Urinary bladder (tissue), 4 donors: ENCODE measurements around the gene CCDC138. TPM values are rescaled to one million over a fixed set of nuclear protein-coding genes. Genes with fewer than 3 reads are reported as not detected.

Experiments used
- DNase-seq: peaks from one replicate; pipeline ENCODE4 v3.0.0-alpha.2; 2015; ENCODE audit errors: extremely low spot score
- H3K27ac ChIP-seq: one replicate; pipeline ENCODE4 v1.5.1; 2013; ENCODE audit warnings: low read depth, mild to moderate bottlenecking, moderate library complexity
- H3K36me3 ChIP-seq: one replicate; pipeline ENCODE4 v1.6.1; 2013; ENCODE audit warnings: mild to moderate bottlenecking, moderate library complexity; ENCODE audit not compliant: insufficient read depth
- H3K4me1 ChIP-seq: one replicate; pipeline ENCODE4 v1.6.1; 2013; ENCODE audit warnings: mild to moderate bottlenecking, moderate library complexity; ENCODE audit not compliant: insufficient read depth
- H3K4me3 ChIP-seq: one replicate; pipeline ENCODE4 v1.5.1; 2013; ENCODE audit warnings: low read depth, low read length
- WGBS: extraction: QIAGEN DNeasy Blood & Tissue Kit; methylation state at CpG from one replicate; pipeline ENCODE4 v1.1.7; 2013; 5-methylcytosine and 5-hydroxymethylcytosine counted together
- polyA plus RNA-seq: library from polyadenylated mRNA; stranded (reverse); fragments of 200-250 nt; gene quantifications from one replicate; pipeline ENCODE4 v1.2.3, GENCODE V29; 2013
- total RNA-seq: library from RNA; depleted of rRNA; stranded (reverse); fragments of >200 nt; gene quantifications from one replicate; pipeline ENCODE4 v1.2.3, GENCODE V29; 2014
- donor health status: healthy with polysubstance abuse.
- donor health status: healthy.

Gene CCDC138
- total and polyA plus RNA-seq, 2 donors = 2.8 to 22.6 TPM

- Histone ChIP-seq H3K36me3 (no peaks in the 10 kb centered on the region), H3K4me3 (no peak overlapping the region), H3K27ac (no peak overlapping the region), H3K4me1 (no peaks in the 10 kb centered on the region)
- WGBS = 97% methylated on average over 1 of the region's 1 CpG
- DNase-seq = no peak
Measured at GRCh38 chr2:108889907-108890306, 103.3 kb downstream of the CCDC138 start.

DNA sequence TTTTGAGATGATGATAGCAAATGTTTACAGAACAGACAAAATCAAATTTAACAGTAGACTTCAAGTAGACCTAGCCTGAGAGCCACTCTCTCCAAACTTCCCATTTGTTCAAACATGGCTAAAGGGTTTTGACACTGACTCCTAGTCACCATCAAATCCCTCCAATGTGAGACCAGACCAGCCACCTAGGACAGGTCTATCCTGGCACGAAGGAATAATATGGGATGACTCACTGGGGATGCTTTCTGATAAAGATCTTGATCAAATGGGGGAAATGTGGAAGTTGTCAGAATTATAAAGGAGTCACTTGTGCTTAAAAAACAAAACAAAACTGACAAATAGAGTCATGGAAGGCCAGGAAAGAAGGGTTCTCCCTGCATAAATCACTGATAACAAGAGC lies 106.7 kb downstream of the CCDC138 start:
- 81% methylated on average over 1 of the region's 1 CpG for WGBS
- H3K36me3 ChIP-seq = no peaks in the 10 kb centered on the region
- H3K27ac ChIP-seq = no peak overlapping the region
- no peaks in the 10 kb centered on the region for H3K4me1 ChIP-seq
- H3K4me3 ChIP-seq = no peak overlapping the region
- DNase-seq = no peak

GRCh38 chr2:108894766-108895165 lies 108.2 kb downstream of the CCDC138 start:
- WGBS = 73% methylated on average over 3 of the region's 3 CpGs
- H3K36me3 ChIP-seq = no peaks in the 10 kb centered on the region
- H3K27ac ChIP-seq = no peak overlapping the region
- no peaks in the 10 kb centered on the region for H3K4me1 ChIP-seq
- H3K4me3 ChIP-seq = no peak overlapping the region
- no peak for DNase-seq

GRCh38 chr2:108895188-108895587 lies 108.6 kb downstream of the CCDC138 start:
- no peak for DNase-seq
- Histone ChIP-seq H3K36me3 (no peaks in the 10 kb centered on the region), H3K27ac (no peak overlapping the region), H3K4me1 (no peaks in the 10 kb centered on the region), H3K4me3 (no peak overlapping the region)
- 77% methylated on average over 2 of the region's 2 CpGs for WGBS

- 89% methylated on average over 13 of the region's 13 CpGs for WGBS
- no peak for DNase-seq
- H3K36me3 ChIP-seq = no peaks in the 10 kb centered on the region
- H3K4me3 ChIP-seq = no peak overlapping the region
- H3K4me1 ChIP-seq = no peaks in the 10 kb centered on the region
- no peak overlapping the region for H3K27ac ChIP-seq
Measured at GRCh38 chr2:108896741-108897140, 110.2 kb downstream of the CCDC138 start.

DNA sequence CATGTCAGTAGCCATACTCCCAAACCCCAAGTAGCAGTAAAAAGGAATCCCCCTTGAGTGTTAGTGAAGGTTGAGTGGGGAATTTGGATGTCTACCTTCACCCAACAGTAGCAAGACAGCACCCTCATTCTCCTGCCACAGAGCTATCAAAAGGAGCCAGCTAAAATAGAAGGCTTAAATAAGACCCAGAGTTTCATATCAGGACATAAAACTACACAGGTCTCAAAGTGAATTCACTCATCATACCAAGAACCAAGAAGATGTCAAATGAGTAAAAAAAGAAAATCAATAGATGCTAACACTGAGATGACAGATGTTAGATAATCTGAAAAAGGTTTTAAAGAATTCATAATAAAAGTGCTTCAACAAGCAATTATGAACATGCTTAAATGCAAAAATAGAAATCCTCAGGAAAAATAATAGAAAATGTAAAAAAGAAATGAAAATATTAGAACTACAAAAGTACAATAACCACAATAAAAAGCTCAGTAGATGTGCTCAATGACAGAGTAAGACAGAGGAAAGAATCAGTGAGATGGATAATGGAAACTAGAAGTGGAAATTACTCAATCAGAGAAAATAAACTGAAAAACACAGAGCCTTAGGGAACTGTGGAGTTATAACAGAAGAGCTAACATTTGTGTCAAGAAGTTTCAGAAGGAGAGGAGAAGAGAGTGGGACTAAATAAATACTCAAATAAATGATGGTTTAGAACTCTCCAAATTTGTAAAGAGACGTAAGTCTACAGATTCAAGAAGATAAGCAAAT lies 111.9 kb downstream of the CCDC138 start:
- no peaks in the 10 kb centered on the region for H3K4me1 ChIP-seq
- H3K4me3 ChIP-seq = no peak overlapping the region
- no peak overlapping the region for H3K27ac ChIP-seq
- WGBS = 59% methylated on average over 1 of the region's 1 CpG
- no peaks in the 10 kb centered on the region for H3K36me3 ChIP-seq
- no peak for DNase-seq

DNA sequence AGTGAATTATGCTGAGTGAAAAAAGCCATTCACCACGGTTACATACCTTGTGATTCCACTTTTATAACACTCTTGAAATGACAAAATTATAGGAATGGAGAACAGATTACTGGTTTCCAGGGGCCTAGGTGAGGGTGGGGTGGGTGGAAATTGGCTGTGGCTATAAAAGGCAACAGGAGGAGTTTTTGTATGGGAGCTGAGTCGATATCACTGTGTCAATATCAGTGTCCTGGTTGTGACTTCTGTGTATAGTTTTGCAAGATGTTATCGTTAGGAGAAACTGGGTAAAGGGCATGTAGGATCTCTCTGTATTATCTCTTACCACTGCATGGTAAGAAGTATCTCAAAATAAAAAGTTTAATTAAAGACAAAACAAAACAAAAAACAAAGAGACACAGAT lies 118.1 kb downstream of the CCDC138 start:
- no peak for DNase-seq
- WGBS = 74% methylated on average over 3 of the region's 3 CpGs
- Histone ChIP-seq H3K4me3 (no peak overlapping the region), H3K4me1 (no peaks in the 10 kb centered on the region), H3K36me3 (no peaks in the 10 kb centered on the region), H3K27ac (no peak overlapping the region)

- DNase-seq = no peak
Measured at GRCh38 chr2:108905176-108905575, 118.6 kb downstream of the CCDC138 start.

DNA sequence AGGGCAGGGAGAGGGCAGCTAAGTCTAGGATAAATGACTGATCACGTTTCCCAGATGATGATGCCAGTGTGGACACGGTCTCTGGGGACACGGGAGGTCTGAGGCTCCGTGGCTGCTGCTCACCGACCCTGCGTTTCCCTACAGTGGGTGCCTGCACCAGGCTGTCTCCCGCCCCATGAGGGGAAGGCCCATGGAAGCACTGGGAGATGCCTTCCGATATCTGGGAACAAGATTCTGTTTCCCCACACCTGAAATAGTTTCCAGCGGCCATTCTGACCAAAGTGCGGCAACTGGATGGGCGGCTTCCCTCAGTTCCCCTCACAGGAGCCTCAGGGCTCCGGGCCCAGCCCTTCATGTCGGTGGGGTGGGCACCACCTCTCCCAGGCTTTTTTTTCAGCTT lies 119.3 kb downstream of the CCDC138 start:
- no peak for DNase-seq
- H3K36me3 ChIP-seq = no peaks in the 10 kb centered on the region
- 88% methylated on average over 13 of the region's 13 CpGs for WGBS

More at GRCh38 chr2:108905176-108905575, 118.6 kb downstream of the CCDC138 start:
- Histone ChIP-seq H3K4me1 (no peaks in the 10 kb centered on the region), H3K4me3 (no peak overlapping the region), H3K27ac (no peak overlapping the region), H3K36me3 (no peaks in the 10 kb centered on the region)
- WGBS = 45% methylated on average over 3 of the region's 3 CpGs

GRCh38 chr2:108906403-108907077 lies 120.0 kb downstream of the CCDC138 start:
- Histone ChIP-seq H3K36me3 (no peaks in the 10 kb centered on the region), H3K27ac (no peak overlapping the region), H3K4me1 (no peaks in the 10 kb centered on the region), H3K4me3 (no peak overlapping the region)
- DNase-seq = no peak
- 85% methylated on average over 15 of the region's 15 CpGs for WGBS

More for the DNA sequence above, 119.3 kb downstream of the CCDC138 start:
- no peak overlapping the region for H3K4me3 ChIP-seq
- H3K4me1 ChIP-seq = no peaks in the 10 kb centered on the region
- no peak overlapping the region for H3K27ac ChIP-seq

DNA sequence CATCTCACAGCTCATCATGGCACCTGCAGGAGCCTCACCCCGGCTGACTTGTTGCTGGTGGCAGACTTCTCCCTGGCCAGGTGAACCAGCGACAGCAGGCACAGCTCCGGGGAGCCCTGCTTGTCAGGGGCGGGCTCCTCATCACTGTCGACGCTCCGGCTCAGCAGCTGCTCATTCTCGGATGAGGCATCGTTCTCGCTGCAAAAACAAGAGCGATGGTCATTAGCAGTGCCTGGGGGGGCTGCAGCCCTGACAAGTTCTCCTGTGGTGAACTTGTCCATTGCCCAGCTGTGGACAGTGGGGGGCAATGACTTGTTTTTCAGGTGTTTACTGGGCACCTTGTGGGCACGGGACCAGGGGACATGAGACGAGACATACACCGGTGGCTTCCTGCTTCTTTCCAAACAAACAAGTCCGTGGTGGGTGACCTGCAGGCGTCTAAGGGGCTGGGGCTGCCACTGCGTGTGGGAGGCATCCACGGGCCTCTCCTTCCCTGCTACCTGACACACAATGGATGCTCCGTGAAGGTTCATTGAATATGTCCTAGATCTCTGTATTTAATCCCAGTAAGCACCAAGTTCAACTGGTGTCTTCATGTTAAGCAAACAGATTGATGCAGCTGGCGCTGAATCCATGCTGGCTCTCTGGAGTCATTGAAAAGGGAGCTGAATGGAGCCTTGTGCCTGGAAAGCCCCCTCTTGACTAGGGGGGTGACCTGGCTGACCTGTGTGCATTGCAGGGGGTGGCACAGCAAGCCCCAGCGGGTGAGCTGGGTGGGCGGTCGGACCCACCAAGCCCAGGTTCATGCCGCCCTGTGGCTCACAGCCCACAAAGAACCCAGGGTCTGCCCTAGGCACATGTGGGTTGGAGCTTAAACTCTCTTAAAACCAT lies 121.5 kb downstream of the CCDC138 start:
- Histone ChIP-seq H3K4me1 (no peaks in the 10 kb centered on the region), H3K36me3 (no peaks in the 10 kb centered on the region), H3K27ac (no peak overlapping the region), H3K4me3 (no peak overlapping the region)
- 85% methylated on average over 24 of the region's 24 CpGs for WGBS
- DNase-seq = no peak

DNA sequence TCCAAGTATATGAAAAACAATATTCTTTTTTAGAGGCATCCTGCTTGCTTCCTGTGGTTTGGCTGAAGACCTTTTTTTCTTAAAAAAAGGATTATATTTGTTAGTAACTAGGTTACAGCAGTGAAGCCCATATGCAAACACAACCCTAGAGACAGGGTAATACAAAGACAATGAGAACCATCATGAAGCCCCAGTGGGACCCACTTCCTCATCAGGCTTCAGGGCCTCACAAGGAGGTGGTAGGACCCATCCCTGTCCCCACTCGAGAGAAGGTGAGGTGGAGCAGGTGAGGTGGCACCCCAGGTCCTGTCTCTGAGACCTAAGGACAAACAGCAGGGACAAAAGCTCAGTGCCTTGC lies 122.1 kb downstream of the CCDC138 start:
- Histone ChIP-seq H3K4me1 (no peaks in the 10 kb centered on the region), H3K27ac (no peak overlapping the region), H3K36me3 (no peaks in the 10 kb centered on the region), H3K4me3 (no peak overlapping the region)
- no peak for DNase-seq
- 75% methylated on average over 1 of the region's 1 CpG for WGBS

- Histone ChIP-seq H3K27ac (no peak overlapping the region), H3K4me1 (no peaks in the 10 kb centered on the region), H3K4me3 (no peak overlapping the region), H3K36me3 (no peaks in the 10 kb centered on the region)
- DNase-seq = no peak
- WGBS = 88% methylated on average over 9 of the region's 9 CpGs
Measured at GRCh38 chr2:108909275-108909823, 122.8 kb downstream of the CCDC138 start.
